Stimulated activated CD8-positive, alpha-beta memory T cell treated with anti-CD3 and anti-CD28 coated beads, Interleukin-7, amount 100 ng/mL, for 48 hours (primary cell): Measurements from ENCODE around the gene RASSF1.

Experiments
- DNase-seq, 2 donors: peaks; one replicate each; pipeline ENCODE4 v3.0.0-alpha.2; 2020; ENCODE audit warnings: low read depth in 1 of 2; ENCODE audit errors: extremely low read depth in 1 of 2

The RASSF1 gene

DNA sequence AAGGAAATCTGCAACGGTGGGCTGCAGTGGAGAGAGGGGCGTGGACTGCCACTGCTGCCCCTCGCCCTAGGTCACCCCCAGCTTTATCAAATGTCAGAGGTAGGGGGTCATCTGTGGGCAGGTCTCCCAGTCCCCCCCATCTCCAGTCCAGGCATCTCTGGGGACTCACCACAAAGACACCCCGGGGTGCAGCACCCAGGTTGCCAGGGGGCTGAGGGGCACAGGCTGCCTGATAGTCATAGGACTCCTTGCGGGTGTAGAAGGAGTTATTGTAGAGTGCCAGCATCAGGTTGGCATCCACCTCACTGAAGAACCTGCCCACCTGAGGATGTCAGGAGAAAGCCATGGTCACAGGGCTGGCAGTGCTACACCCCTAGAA lies 25.2 kb upstream of the RASSF1 start:
- no peak for DNase-seq

DNA sequence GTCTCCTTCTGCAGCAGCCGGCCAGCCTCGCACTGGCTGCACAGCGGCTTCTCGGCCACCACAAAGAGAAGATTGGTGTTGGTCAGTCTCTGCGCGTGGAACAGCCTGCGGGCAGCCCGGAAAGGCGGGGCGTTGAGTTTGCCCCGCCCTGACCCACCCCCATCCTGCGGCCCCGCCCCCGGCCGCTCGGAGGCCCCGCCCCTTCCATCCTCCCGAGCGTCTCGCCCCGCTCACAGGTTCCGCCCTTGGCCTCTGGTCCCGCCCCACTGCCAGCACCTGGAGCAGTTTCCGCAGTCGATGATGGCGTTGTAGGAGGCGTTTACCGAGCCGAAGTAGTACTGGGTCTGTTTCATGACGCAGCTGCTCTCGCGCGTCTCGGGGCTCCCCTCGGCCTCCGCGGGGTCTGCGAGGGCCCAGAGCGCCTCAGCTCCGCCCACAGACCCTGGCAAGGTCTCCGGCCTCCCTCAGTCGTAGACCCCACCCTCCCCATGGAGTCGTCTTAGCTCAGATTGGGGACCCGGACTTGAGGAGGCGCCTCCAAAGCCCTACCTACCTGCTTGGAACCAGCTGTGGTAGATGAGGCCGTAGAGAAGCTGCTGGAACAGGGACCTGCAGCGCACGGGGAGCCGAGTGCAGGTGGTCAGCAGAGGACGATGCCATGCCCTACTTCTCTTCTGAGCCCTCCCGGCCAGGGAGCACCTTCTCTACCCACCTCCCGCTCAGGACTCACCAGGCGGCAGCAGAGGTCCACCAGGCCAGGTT lies 24.6 kb upstream of the RASSF1 start:
- DNase-seq: peak; percentile 80 to 91

GRCh38 chr3:50364573-50365079 lies 24.0 kb upstream of the RASSF1 start:
- DNase-seq: no peak

- no peak for DNase-seq
These were observed 19.1 kb upstream of the RASSF1 start for GRCh38 chr3:50359760-50360110.

- peak; percentile 86 to 96 for DNase-seq
These were observed 18.5 kb upstream of the RASSF1 start, which contains the start of gene TMEM115 for GRCh38 chr3:50358911-50359759. Gene TMEM115 (minus strand): TSS chr3:50359521. CDS start chr3:50359063, 458 bp downstream.

DNA sequence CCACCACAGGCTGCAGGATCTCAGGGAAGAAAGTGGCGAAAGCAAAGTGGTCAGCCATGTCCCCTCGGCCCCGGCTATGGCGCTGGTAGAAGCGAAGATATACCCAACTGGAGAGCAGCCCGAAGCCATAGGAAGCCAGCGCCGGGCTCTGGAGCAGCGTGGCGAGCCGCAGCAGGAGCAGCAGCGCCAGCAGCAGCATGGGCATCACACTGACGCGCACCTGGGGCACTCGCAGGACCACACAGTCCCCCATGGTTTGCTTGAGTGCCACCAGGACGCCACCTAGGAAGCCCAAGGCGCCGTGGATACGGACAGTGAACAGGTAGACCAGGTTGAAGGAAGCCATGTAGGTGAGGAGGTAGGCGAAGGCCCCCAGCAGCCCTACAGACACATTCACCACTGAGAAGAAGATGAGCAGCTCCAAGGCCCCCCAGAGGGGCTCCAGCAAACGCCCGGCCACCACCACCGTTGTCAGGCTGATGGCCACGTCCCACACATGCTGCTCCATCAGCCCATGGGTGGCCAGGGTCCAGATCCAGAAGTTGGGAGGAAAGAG lies 17.8 kb upstream of the RASSF1 start:
- no peak for DNase-seq

DNA sequence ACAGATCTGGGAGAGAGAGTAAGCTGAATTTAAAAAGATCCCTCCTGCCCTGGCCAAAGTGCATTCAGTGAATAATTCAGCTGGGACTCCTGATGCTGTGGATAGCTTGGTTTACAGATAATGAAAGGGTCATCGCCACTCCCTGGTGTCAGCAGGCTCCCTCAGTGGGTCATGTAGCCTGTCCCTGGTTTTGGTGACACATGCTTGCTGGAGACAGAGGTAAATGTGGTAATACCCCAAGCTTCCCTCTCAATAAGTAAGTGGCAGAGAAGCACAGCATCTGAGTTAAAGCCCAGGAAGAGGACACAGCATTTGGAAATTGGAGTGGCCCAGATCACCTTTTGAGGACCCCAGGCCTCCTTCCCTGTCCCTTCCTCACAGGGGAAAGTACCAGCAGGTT lies 16.8 kb upstream of the RASSF1 start:
- DNase-seq: no peak

GRCh38 chr3:50356553-50356952 lies 15.9 kb upstream of the RASSF1 start:
- no peak for DNase-seq

DNA sequence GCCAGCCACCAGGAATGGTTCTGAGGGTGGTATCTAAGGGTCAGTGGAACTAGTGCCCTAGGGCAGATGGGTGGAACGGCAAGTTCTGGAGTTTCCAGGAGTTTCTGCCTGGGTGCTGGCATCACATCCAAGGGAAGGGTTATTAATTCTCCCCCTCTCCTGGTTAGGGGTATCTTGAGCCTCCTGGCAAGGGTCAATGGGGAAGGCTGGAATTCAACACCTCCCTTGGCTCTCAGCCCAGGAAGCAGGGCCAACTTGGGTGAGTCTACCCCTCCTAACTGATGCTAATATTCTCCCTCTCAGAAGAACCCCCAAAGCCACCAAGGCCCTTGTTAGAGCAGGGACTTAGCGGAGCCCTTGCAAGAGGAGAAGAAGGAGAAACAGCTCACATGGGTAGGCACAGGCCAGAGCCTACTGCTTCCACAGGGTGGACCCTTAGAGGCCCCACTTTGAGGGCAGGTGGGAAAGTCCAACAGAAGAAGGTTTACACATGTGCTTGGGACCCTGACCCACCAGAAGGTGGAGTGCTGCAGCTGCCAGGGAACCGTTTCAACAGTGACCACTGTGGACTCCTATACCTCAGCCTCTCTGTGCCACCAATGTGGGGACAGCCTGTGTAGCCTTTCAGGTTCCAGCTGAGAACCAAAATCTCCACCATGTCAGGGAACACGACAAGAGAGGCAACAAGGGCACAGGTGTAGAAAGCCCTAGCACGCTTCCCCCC lies 15.4 kb upstream of the RASSF1 start:
- no peak for DNase-seq

GRCh38 chr3:50354850-50355249 lies 14.2 kb upstream of the RASSF1 start:
- DNase-seq: no peak

GRCh38 chr3:50354186-50354764 lies 13.6 kb upstream of the RASSF1 start:
- DNase-seq: no peak

- no peak for DNase-seq
These were observed 12.8 kb upstream of the RASSF1 start for GRCh38 chr3:50353245-50354004.

- no peak for DNase-seq
These were observed 12.1 kb upstream of the RASSF1 start for GRCh38 chr3:50352781-50353180.

DNA sequence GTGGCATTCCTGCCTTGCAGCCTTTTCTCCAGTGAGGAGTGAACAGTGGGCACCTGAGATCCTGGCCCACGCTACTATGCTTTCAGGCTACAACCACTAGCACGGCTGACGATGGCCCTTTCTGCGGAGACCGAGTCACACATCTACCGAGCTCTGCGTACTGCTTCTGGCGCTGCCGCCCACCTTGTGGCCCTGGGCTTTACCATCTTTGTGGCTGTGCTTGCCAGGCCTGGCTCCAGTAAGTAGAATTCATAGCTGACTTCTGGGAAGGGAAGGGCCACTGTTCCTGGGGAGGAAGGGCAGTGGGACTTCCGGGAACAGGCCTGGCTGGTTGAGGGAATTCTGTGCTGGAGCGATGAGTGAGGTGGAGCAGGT lies 10.7 kb upstream of the RASSF1 start:
- no peak for DNase-seq

DNA sequence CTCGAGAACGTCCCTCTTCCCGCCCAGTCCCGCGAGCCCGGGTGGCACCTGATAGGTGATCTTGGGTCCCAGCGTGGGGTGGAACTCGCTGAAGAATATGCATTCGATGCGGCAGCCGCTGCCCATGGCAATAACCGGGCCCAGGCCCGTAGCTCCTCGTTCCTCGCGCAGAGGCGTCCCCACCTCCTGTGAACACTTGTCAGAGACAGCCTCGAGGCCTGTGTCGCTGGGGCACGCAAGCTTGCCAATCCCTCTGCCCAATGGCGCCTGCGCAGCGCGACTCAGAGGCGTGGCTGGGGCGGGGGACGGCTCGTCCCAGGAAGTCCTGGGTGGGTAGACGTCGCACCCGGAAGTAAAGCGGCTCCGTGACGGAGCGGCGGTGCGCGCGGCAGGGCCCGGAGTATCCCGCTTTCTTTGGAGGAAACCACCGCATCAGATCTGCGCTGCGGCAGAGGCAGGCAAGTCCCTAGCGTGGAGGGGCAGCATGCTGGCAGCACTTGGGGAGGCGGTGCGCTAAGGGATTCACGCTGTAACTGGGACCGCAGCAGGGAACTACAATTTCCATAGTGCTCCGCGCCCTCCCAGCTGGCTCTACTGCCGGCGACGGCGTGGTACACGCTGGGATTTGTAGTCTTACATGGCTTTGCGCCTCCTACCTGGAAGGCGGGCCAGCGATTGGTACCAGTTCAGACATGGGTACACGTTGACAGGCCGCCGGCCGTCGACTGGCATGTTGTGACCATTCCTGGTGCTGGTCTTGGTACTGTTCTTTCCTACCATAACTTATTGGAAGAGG lies 10.1 kb upstream of the RASSF1 start, which contains the start of the genes CYB561D2 and NPRL2:
Gene CYB561D2, plus strand, starts transcription at position 336 of the 796 bp plus-strand sequence. CDS start 572 bp downstream, outside the sequence.
Gene NPRL2, minus strand, starts transcription at position 249 of the 796 bp plus-strand sequence. Its CDS starts 123 bp downstream, at position 126.
- peak; percentile 99 for DNase-seq

GRCh38 chr3:50350213-50350526 lies 9.5 kb upstream of the RASSF1 start:
- DNase-seq: no peak

GRCh38 chr3:50347187-50347813 lies 6.7 kb upstream of the RASSF1 start:
- peak in 1 of 2 donors; percentile 61 for DNase-seq

DNA sequence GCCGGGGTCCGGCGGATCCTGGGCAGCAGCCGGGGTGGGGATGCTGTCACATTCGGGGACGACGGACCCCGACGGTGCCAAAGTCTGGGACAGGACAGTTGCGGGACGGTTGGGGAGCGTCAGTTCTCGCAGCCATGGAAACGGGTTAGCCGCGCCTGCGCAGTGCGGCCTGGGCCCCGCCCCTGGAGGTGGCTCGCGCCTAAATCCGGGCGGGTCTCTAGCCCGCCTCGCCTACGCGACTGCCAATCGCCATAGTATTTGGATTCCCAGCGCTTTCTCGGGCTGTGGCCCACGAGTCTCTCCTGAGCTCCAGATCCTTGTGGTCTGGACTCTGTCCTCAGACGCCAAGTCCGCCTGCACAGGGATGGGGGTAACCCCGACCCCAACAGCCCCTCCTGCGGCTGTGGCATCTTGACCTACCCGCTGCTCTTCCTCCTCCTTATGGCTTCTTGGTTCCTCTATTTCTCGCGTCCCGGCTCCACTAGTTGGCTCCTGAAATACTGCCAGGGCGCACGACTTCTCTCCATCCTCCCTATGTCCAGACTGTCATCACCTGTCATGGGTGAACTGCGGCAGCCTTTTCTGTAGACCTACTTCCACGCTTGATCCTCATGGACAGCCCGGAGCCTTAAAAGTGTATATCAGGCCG lies 5.1 kb upstream of the RASSF1 start, which contains the start of gene ZMYND10:
Gene ZMYND10, minus strand, starts transcription at position 147 of the 649 bp plus-strand sequence. CDS start 153 bp downstream, outside the sequence.
- peak; percentile 52 for DNase-seq
